Mesenteric fat pad (tissue), 1 donor: ENCODE data around the gene PTF1A. TPM values are rescaled to one million over a fixed set of nuclear protein-coding genes. Genes with fewer than 3 reads are reported as not detected.
"Not testable (repeated sequence)": the region's sequence is repeated elsewhere in the genome, so short reads cannot be mapped to it uniquely, and the experiment has no call there.

ENCODE experiments used
- DNase-seq: peaks from one replicate; pipeline ENCODE4 v3.0.0-alpha.2; 2020; ENCODE audit warnings: low spot score
- total RNA-seq: library from RNA; stranded (reverse); fragmentation: NEBNext Ultra II Directional; extraction: Animal tissue kit (Norgen Biotek cat#: 25700); gene quantifications from one replicate; pipeline ENCODE4 v1.2.1, GENCODE V29; 2021
- donor health status: DM: yes; HTN: yes; CAD: no.

PTF1A gene
- total RNA-seq, 1 donor from 2014 or later = not detected

DNA sequence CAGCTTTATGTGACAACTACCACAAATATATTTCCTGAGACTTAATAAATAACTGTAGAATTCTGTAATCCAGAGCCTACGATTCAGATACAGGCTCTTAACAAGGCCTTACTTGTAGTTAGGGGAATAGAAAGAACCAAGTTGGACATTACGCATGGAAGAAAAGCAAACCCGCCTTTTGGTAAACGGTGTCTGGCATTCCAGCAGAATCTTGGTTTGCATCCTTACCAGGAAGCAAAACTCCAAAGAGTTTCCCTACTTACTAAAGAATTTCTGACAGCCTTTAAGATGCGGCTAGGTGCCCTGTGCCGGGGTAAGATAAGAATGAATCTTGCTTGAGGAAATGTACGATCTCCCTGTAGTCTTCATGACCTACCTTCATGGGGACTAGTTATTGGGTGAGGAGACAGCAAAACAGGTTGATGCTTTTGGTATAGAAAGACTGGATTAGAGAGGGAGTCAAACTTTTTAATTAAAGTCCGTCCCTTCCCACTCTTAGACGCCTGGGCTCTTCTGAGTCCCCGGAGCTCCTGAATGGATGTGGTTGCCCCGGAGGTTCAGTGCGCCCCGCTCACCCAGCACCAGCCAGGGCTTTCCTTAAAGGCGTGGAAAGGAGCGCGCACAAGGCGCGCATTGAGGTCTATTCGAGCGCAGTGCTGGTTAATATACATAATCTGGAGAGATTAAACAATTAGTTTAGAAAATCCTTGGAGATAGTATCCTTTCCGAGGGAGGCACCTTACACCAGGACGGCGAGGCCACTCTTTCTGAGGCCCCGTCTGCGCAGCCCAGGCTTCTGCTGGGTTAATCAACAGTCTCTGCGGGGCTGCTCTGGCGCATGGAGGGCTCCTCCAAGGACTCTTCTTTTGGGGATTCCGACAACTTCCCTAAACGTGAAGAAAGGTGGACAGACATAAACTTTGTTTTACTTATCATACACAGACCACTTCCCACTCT, 11.5 kb downstream of the PTF1A start:
- DNase-seq = no peak

DNA sequence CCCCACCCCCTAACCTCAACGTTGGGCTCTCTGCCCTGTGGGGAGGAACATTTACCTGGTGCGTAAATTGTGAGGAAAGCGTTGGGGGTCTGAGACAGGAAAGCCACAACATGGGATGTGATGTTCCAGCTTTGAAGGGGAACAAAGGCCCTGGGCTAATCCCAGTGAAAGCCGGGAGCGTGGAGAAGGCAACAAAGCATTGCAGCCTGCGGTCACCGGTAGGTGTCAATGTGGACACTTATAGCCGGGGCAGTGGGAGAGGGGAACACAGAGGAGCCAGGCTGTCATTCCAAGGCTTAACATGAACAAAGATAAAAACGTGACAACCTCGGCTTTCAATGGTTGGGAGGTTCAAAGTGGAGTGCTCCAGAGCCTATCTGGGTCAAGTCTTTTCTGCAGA, 12.7 kb downstream of the PTF1A start:
- DNase-seq = no peak

DNA sequence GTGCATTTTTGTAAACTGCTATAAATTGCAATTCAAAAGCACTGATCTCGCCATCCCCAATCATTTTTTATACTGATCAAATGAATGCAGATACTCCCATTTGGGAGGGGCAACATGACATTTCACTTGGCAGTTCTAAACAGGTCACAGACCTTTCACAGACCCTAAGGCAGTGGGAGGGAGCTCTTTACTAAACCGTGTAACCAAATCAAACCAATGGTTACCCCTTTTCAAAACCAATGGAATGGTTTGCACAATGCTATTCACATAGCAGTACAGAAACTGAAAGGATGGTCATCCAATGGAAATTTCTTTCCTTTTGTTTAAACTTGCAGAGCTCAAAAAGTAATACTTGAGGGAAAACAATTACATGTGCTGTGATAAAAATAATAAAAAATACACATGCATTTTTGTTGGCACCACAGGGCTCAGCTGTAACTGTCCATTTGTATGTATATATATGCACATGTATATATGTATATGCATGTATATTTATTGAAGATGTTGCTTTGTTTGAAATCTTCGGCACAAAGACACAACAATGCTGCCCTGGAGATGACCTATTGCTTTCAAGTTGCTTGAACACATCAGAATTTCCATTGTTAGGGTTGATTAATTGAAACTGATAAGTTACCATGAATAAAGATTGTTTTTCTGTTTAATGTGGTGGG, 14.0 kb downstream of the PTF1A start:
- DNase-seq = no peak

DNA sequence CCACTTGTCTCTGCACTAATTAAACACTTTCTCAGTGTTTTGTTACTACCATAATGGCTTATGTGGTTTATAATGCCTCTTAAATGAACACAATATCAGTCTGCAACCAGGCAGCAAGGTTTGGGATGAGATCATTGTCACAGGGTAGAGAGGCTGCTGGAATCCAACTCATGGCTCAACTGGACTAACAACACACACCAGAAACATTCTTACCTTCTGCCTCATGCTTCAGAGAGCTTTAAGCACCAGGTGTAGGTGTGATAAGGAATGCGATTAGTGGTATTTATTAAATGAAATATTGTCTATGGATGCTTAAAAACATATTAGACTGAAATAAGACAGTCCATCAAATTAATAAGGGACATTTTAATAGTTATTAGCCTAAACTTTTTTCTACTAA, 25.4 kb downstream of the PTF1A start:
- DNase-seq = no peak

DNA sequence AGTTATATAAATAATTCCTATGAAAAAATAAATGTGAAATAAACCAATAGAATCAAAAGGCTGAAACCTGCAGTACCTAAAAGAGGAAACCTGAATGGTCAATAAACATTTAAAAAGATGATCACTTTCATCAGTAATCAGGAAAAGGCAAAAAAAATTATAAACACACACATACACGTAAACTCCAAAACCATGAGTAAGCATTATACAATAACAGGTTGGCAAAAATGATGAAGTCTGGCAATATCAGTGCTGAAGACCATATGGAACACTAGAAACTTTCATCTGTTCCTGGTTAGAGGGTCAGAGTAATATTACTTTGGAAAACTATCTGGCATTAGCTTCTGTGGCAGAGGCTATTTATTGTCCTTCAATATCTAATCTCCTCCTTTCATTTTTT, 38.5 kb downstream of the PTF1A start:
- no peak for DNase-seq

DNA sequence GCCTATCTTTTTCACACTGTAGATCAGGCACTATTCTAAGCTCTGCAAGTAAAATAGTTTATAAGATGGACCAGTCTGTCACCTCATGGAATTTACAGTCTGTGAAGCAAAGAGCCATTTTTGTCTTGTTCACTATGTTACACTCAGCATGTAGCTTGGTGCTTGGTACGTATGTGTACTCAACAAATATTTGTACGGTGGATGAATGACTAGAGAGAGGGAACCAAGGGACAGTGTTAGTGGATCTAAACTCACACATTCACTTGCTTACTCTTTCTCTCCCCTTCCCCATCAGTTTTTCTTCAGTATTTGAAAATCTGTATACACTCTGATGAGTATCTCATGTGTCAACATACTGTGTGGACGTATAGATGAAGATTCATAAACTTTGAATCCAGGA, 45.9 kb downstream of the PTF1A start:
- DNase-seq = no peak

DNA sequence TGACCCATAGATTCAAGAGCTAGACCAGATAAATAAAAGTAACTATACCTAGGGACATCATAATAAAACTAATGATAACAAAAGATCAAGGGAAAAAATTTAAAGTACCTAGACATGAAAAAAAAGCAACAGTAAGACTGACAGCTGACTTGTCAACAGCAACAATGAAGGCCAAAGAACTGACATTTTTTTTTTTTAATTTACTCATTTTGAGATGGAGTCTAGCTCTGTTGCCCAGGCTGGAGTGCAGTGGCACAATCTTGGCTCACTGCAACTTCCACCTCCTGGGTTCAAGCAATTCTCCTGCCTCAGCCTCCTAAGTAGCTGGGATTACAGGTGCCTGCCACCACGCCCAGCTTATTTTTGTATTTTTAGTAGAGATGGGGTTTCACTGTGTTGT, 49.7 kb downstream of the PTF1A start:
- DNase-seq = not testable (repeated sequence)

Other genes starting within 250 kb of the PTF1A start
- gene MSRB2, start 96.7 kb upstream of the PTF1A start, total RNA-seq = 39.1 TPM
- not detected for gene C10orf67, start 152.5 kb downstream of the PTF1A start, total RNA-seq
- gene OTUD1, start 246.8 kb downstream of the PTF1A start, total RNA-seq = 13.8 TPM